PC-3 (cell line): ENCODE data around the gene COLGALT1.

Experiments used
- EZH2 ChIP-seq: fragments of 300-600 bp; sonication (generic); IDR thresholded peaks from one replicate; pipeline ENCODE4 v1.6.1; 2017; ENCODE audit warnings: antibody characterized with exemption, mild to moderate bottlenecking, low read length; ENCODE audit not compliant: unreplicated experiment
- TF ChIP-seq, protein P1 (sequence below): fragments of 300-600 bp; sonication (generic); conservative IDR thresholded peaks from 2 replicates; pipeline ENCODE4 v1.5.1; 2017; ENCODE audit warnings: antibody characterized with exemption, low read depth, mild to moderate bottlenecking, low read length

DNA sequence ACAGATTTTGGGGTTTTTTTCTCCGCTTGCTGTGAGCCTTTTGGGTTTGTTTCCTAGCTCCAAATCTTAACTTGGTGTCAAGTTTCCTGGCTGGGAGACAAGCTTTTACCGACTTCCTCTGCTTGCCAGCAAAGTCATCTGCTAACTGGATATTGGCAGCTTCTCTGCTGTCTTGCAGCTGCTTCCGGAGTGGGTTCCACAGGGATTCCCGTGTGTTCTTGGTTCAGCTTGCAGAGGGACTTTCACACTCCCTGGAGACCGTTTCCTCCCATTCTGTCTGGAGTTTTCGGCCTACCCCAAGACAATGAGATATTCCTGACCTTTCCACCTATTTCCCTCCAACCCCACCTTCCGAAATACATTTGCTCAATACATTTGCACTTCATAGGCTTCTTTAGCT, 2.2 kb upstream of the COLGALT1 start:
- TF ChIP-seq, protein P1, sequence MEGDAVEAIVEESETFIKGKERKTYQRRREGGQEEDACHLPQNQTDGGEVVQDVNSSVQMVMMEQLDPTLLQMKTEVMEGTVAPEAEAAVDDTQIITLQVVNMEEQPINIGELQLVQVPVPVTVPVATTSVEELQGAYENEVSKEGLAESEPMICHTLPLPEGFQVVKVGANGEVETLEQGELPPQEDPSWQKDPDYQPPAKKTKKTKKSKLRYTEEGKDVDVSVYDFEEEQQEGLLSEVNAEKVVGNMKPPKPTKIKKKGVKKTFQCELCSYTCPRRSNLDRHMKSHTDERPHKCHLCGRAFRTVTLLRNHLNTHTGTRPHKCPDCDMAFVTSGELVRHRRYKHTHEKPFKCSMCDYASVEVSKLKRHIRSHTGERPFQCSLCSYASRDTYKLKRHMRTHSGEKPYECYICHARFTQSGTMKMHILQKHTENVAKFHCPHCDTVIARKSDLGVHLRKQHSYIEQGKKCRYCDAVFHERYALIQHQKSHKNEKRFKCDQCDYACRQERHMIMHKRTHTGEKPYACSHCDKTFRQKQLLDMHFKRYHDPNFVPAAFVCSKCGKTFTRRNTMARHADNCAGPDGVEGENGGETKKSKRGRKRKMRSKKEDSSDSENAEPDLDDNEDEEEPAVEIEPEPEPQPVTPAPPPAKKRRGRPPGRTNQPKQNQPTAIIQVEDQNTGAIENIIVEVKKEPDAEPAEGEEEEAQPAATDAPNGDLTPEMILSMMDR = no peak
- TF ChIP-seq EZH2 = no peak
